Panc1 (cell line): ENCODE data around the gene ICA1. TPM values are rescaled to one million over a fixed set of nuclear protein-coding genes. Genes with fewer than 3 reads are reported as not detected.
A peak's percentile ranks its signal among the peaks of the same experiment; 100 is the strongest.

Source experiments
- ATAC-seq: fragments of 200-7000 bp; cut with Tn5 transposase; 2 replicates; pipeline ENCODE4 v1.9.1; 2020; ENCODE audit warnings: mild to moderate bottlenecking, moderate library complexity
- BruUV-seq: library from RNA; stranded (reverse); fragments of 400-500 nt; replicated peaks from 2 replicates; lab custom pipeline; 2021; lab: Mats Ljungman, UMichigan
- CTCF ChIA-PET: fragments of 300-600 bp; sonication (Branson Sonifier 250); formaldehyde crosslinking; loops from one replicate; lab custom pipeline; 2022; ENCODE audit warnings: antibody characterized with exemption; lab: Charles Lee
- POLR2A ChIA-PET: fragments of 300-600 bp; sonication (Branson Sonifier 250); formaldehyde crosslinking; loops from one replicate; lab custom pipeline; 2022; ENCODE audit warnings: antibody characterized with exemption; lab: Charles Lee
- DNase-seq: peaks from one replicate; pipeline ENCODE4 v3.0.0-alpha.2; 2010; ENCODE audit warnings: low read depth, low spot score
- H3K27ac ChIP-seq: 2 replicates; pipeline ENCODE4 v1.5.1; 2011; ENCODE audit warnings: mild to moderate bottlenecking, low read length, inconsistent platforms
- H3K27me3 ChIP-seq: fragments of 200-500 bp; sonication (Bioruptor generic); 2 replicates; pipeline ENCODE4 v1.6.0; 2014; ENCODE audit warnings: low read length, inconsistent platforms; ENCODE audit not compliant: control insufficient read depth, insufficient read depth
- H3K36me3 ChIP-seq: fragments of 200-500 bp; sonication (Bioruptor generic); 2 replicates; pipeline ENCODE4 v1.5.1; 2014; ENCODE audit warnings: inconsistent platforms, mild to moderate bottlenecking, low read length, moderate library complexity; ENCODE audit not compliant: control insufficient read depth, insufficient read depth
- H3K4me1 ChIP-seq: 2 replicates; pipeline ENCODE4 v1.5.1; 2011; ENCODE audit warnings: inconsistent platforms, mild to moderate bottlenecking, low read length, moderate library complexity; ENCODE audit not compliant: control insufficient read depth, insufficient read depth
- H3K4me3 ChIP-seq, 2 experiments: 2 replicates each; pipeline ENCODE4 v1.5.1; 2011 to 2012; ENCODE audit warnings: low read depth in 2 of 2, low read length in 2 of 2, mild to moderate bottlenecking in 2 of 2, inconsistent platforms in 1 of 2, moderate library complexity in 1 of 2
- H3K9me3 ChIP-seq: fragments of 200-500 bp; sonication (Bioruptor generic); 2 replicates; pipeline ENCODE4 v1.5.1; 2014; ENCODE audit warnings: low read depth, mild to moderate bottlenecking, inconsistent platforms, low read length, moderate library complexity; ENCODE audit not compliant: control insufficient read depth, insufficient read depth
- POLR2AphosphoS5 ChIP-seq: IDR thresholded peaks from 2 replicates; pipeline ENCODE4 v1.6.1; 2012; ENCODE audit warnings: mild to moderate bottlenecking, low read depth, low read length, moderate library complexity
- SIN3A ChIP-seq: IDR thresholded peaks from 2 replicates; pipeline ENCODE4 v1.6.1; 2012; ENCODE audit warnings: low read depth, mild to moderate bottlenecking, low read length, moderate library complexity, borderline replicate concordance; ENCODE audit not compliant: insufficient read depth
- TCF7L2 ChIP-seq: IDR thresholded peaks from 2 replicates; pipeline ENCODE4 v1.6.1; 2011; ENCODE audit warnings: mild to moderate bottlenecking, low read depth, low read length, inconsistent platforms
- in situ Hi-C: cut with HindIII; loops from 2 replicates; pipeline ENCODE4 v1.10.0; 2016; ENCODE audit warnings: low sequenced_read_pairs, low pct_unique_long_range_greater_than_20kb
- intact Hi-C: fragments of 100-400 bp; cut with micrococcal nuclease; formaldehyde crosslinking; loops from one replicate; pipeline ENCODE4 v1.10.0; 2022; ENCODE audit not compliant: unreplicated experiment
- total RNA-seq: library from RNA; stranded (reverse); gene quantifications from one replicate; pipeline ENCODE4 v1.2.1, GENCODE V29; 2021; ENCODE audit not compliant: unreplicated experiment
- TF ChIP-seq, protein P1 (sequence below): fragments of 450-650 bp; IDR thresholded peaks from 2 replicates; pipeline ENCODE4 v1.5.1; 2017; ENCODE audit warnings: mild to moderate bottlenecking
- TF ChIP-seq, protein P2 (sequence below), 2 experiments: IDR thresholded peaks; 2 replicates each; pipeline ENCODE4 v1.6.1; 2011 to 2012; ENCODE audit warnings: low read depth in 2 of 2, control low read depth in 1 of 2, low read length in 1 of 2, mild to moderate bottlenecking in 1 of 2, moderate library complexity in 1 of 2; ENCODE audit not compliant: insufficient read depth in 1 of 2

The ICA1 gene
- total RNA-seq, 1 experiment from 2014 or later, result 1.1 TPM

GRCh38 chr7:8119262-8119661 is 142.7 kb downstream of the ICA1 start:
- no peaks in the 10 kb centered on the region for H3K4me1 ChIP-seq
- intact Hi-C loops (no loop called here), in situ Hi-C loops (no loop called here)
- no peak for ATAC-seq
- ChIA-PET POLR2A (no interaction called here), CTCF (no interaction called here)
- peaks cover 12% of the 10 kb centered on the region for H3K27me3 ChIP-seq
- H3K9me3 ChIP-seq, result no peaks in the 10 kb centered on the region
- no peak overlapping the region for H3K4me3 ChIP-seq
- no peak for DNase-seq
- H3K36me3 ChIP-seq, result no peaks in the 10 kb centered on the region
- TF ChIP-seq, protein P1, sequence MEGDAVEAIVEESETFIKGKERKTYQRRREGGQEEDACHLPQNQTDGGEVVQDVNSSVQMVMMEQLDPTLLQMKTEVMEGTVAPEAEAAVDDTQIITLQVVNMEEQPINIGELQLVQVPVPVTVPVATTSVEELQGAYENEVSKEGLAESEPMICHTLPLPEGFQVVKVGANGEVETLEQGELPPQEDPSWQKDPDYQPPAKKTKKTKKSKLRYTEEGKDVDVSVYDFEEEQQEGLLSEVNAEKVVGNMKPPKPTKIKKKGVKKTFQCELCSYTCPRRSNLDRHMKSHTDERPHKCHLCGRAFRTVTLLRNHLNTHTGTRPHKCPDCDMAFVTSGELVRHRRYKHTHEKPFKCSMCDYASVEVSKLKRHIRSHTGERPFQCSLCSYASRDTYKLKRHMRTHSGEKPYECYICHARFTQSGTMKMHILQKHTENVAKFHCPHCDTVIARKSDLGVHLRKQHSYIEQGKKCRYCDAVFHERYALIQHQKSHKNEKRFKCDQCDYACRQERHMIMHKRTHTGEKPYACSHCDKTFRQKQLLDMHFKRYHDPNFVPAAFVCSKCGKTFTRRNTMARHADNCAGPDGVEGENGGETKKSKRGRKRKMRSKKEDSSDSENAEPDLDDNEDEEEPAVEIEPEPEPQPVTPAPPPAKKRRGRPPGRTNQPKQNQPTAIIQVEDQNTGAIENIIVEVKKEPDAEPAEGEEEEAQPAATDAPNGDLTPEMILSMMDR, result no peak
- no peak for TF ChIP-seq SIN3A
- TF ChIP-seq, protein P2, sequence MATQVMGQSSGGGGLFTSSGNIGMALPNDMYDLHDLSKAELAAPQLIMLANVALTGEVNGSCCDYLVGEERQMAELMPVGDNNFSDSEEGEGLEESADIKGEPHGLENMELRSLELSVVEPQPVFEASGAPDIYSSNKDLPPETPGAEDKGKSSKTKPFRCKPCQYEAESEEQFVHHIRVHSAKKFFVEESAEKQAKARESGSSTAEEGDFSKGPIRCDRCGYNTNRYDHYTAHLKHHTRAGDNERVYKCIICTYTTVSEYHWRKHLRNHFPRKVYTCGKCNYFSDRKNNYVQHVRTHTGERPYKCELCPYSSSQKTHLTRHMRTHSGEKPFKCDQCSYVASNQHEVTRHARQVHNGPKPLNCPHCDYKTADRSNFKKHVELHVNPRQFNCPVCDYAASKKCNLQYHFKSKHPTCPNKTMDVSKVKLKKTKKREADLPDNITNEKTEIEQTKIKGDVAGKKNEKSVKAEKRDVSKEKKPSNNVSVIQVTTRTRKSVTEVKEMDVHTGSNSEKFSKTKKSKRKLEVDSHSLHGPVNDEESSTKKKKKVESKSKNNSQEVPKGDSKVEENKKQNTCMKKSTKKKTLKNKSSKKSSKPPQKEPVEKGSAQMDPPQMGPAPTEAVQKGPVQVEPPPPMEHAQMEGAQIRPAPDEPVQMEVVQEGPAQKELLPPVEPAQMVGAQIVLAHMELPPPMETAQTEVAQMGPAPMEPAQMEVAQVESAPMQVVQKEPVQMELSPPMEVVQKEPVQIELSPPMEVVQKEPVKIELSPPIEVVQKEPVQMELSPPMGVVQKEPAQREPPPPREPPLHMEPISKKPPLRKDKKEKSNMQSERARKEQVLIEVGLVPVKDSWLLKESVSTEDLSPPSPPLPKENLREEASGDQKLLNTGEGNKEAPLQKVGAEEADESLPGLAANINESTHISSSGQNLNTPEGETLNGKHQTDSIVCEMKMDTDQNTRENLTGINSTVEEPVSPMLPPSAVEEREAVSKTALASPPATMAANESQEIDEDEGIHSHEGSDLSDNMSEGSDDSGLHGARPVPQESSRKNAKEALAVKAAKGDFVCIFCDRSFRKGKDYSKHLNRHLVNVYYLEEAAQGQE (IDR thresholded peaks at IDR 0.05; ENCODE audit: insufficient read depth in 1 of 2, low read depth in 2 of 2, low read length in 1 of 2), result no peak
- TF ChIP-seq TCF7L2, result no peak
- no peak for TF ChIP-seq POLR2AphosphoS5
- no TSS peak for BruUV-seq
- H3K27ac ChIP-seq, result no peak overlapping the region

GRCh38 chr7:8117195-8117594 is 144.8 kb downstream of the ICA1 start:
- H3K36me3 ChIP-seq, result no peaks in the 10 kb centered on the region
- BruUV-seq, result no TSS peak
- peaks cover 11% of the 10 kb centered on the region for H3K27me3 ChIP-seq
- ATAC-seq (no peak), DNase-seq (no peak)
- H3K4me3 ChIP-seq, result no peak overlapping the region
- H3K27ac ChIP-seq, result no peak overlapping the region
- no peaks in the 10 kb centered on the region for H3K9me3 ChIP-seq
- TF ChIP-seq TCF7L2, result no peak
- TF ChIP-seq, protein P2 (IDR thresholded peaks at IDR 0.05; ENCODE audit: insufficient read depth in 1 of 2, low read depth in 2 of 2, low read length in 1 of 2), result peak in 1 of 2 experiments; percentile 27; a peak in 1 of 4 replicates
- POLR2A ChIA-PET, result no interaction called here
- in situ Hi-C loops (no loop called here), intact Hi-C loops (no loop called here)
- CTCF ChIA-PET, result no interaction called here
- H3K4me1 ChIP-seq, result no peaks in the 10 kb centered on the region
